ENCODE data around the gene ANAPC10.
"Not testable (repeated sequence)": the region's sequence is repeated elsewhere in the genome, so short reads cannot be mapped to it uniquely, and the experiment has no call there.

The ANAPC10 gene

GRCh38 chr4:145042601-145043285, 55.3 kb downstream of the ANAPC10 start:
- no peak for FAIRE-seq
- TF ChIP-seq POLR2A (IDR thresholded peaks at IDR 0.05; ENCODE audit: low read depth, low read length) (no peak), POLR2AphosphoS5 (IDR thresholded peaks at IDR 0.05; ENCODE audit: low read depth, low read length) (no peak), TAF1 (IDR thresholded peaks at IDR 0.05; ENCODE audit: borderline replicate concordance, low read depth, low read length) (no peak)
- DNase-seq (ENCODE audit: insufficient read length): no peak

- peak; percentile 84 for FAIRE-seq
- DNase-seq (ENCODE audit: insufficient read length): no peak
- no peak for TF ChIP-seq TAF1 (IDR thresholded peaks at IDR 0.05; ENCODE audit: borderline replicate concordance, low read depth, low read length)
- TF ChIP-seq POLR2AphosphoS5 (IDR thresholded peaks at IDR 0.05; ENCODE audit: low read depth, low read length): no peak
- no peak for TF ChIP-seq POLR2A (IDR thresholded peaks at IDR 0.05; ENCODE audit: low read depth, low read length)
Observed at GRCh38 chr4:145041378-145041777, 56.6 kb downstream of the ANAPC10 start.

- FAIRE-seq (peak; percentile 60), DNase-seq (ENCODE audit: insufficient read length) (no peak)
- no peak for TF ChIP-seq TAF1 (IDR thresholded peaks at IDR 0.05; ENCODE audit: borderline replicate concordance, low read depth, low read length)
- TF ChIP-seq POLR2AphosphoS5 (IDR thresholded peaks at IDR 0.05; ENCODE audit: low read depth, low read length): no peak
- TF ChIP-seq POLR2A (IDR thresholded peaks at IDR 0.05; ENCODE audit: low read depth, low read length): no peak
Observed at GRCh38 chr4:145035494-145036136, 62.4 kb downstream of the ANAPC10 start.

- DNase-seq (ENCODE audit: insufficient read length) (no peak), FAIRE-seq (no peak)
- TF ChIP-seq POLR2AphosphoS5 (IDR thresholded peaks at IDR 0.05; ENCODE audit: low read depth, low read length): no peak
- TF ChIP-seq TAF1 (IDR thresholded peaks at IDR 0.05; ENCODE audit: borderline replicate concordance, low read depth, low read length): no peak
- TF ChIP-seq POLR2A (IDR thresholded peaks at IDR 0.05; ENCODE audit: low read depth, low read length): no peak
Observed at GRCh38 chr4:145034727-145035211, 63.2 kb downstream of the ANAPC10 start.

GRCh38 chr4:145019346-145019745, 78.7 kb downstream of the ANAPC10 start:
- TF ChIP-seq TAF1 (IDR thresholded peaks at IDR 0.05; ENCODE audit: borderline replicate concordance, low read depth, low read length) (no peak), POLR2A (IDR thresholded peaks at IDR 0.05; ENCODE audit: low read depth, low read length) (no peak), POLR2AphosphoS5 (IDR thresholded peaks at IDR 0.05; ENCODE audit: low read depth, low read length) (no peak)
- DNase-seq (ENCODE audit: insufficient read length) (no peak), FAIRE-seq (peak; percentile 67)

GRCh38 chr4:145014365-145014764, 83.6 kb downstream of the ANAPC10 start:
- no peak for FAIRE-seq
- TF ChIP-seq TAF1 (IDR thresholded peaks at IDR 0.05; ENCODE audit: borderline replicate concordance, low read depth, low read length) (no peak), POLR2A (IDR thresholded peaks at IDR 0.05; ENCODE audit: low read depth, low read length) (no peak), POLR2AphosphoS5 (IDR thresholded peaks at IDR 0.05; ENCODE audit: low read depth, low read length) (no peak)
- DNase-seq (ENCODE audit: insufficient read length): no peak

- DNase-seq (ENCODE audit: insufficient read length) (no peak), FAIRE-seq (no peak)
- TF ChIP-seq POLR2AphosphoS5 (IDR thresholded peaks at IDR 0.05; ENCODE audit: low read depth, low read length) (no peak), TAF1 (IDR thresholded peaks at IDR 0.05; ENCODE audit: borderline replicate concordance, low read depth, low read length) (no peak), POLR2A (IDR thresholded peaks at IDR 0.05; ENCODE audit: low read depth, low read length) (no peak)
Observed at GRCh38 chr4:145012841-145013240, 85.2 kb downstream of the ANAPC10 start.

GRCh38 chr4:145011636-145012035, 86.4 kb downstream of the ANAPC10 start:
- FAIRE-seq: no peak
- no peak for DNase-seq (ENCODE audit: insufficient read length)
- no peak for TF ChIP-seq TAF1 (IDR thresholded peaks at IDR 0.05; ENCODE audit: borderline replicate concordance, low read depth, low read length)
- no peak for TF ChIP-seq POLR2A (IDR thresholded peaks at IDR 0.05; ENCODE audit: low read depth, low read length)
- no peak for TF ChIP-seq POLR2AphosphoS5 (IDR thresholded peaks at IDR 0.05; ENCODE audit: low read depth, low read length)

- FAIRE-seq; DNase-seq (ENCODE audit: insufficient read length): not testable (repeated sequence)
Observed at GRCh38 chr4:145010315-145010714, 87.7 kb downstream of the ANAPC10 start.

- DNase-seq (ENCODE audit: insufficient read length): no peak
- TF ChIP-seq TAF1 (IDR thresholded peaks at IDR 0.05; ENCODE audit: borderline replicate concordance, low read depth, low read length) (no peak), POLR2AphosphoS5 (IDR thresholded peaks at IDR 0.05; ENCODE audit: low read depth, low read length) (no peak), POLR2A (IDR thresholded peaks at IDR 0.05; ENCODE audit: low read depth, low read length) (no peak)
- FAIRE-seq: no peak
Observed at GRCh38 chr4:145003675-145004074, 94.3 kb downstream of the ANAPC10 start.

GRCh38 chr4:145001635-145002034, 96.4 kb downstream of the ANAPC10 start:
- DNase-seq (ENCODE audit: insufficient read length): no peak
- no peak for FAIRE-seq
- TF ChIP-seq POLR2A (IDR thresholded peaks at IDR 0.05; ENCODE audit: low read depth, low read length) (no peak), TAF1 (IDR thresholded peaks at IDR 0.05; ENCODE audit: borderline replicate concordance, low read depth, low read length) (no peak), POLR2AphosphoS5 (IDR thresholded peaks at IDR 0.05; ENCODE audit: low read depth, low read length) (no peak)

GRCh38 chr4:145000656-145001055, 97.3 kb downstream of the ANAPC10 start:
- not testable (repeated sequence) for FAIRE-seq; DNase-seq (ENCODE audit: insufficient read length)
